ENCODE results near the gene GPR78.
"Not testable (repeated sequence)": the region's sequence is repeated elsewhere in the genome, so short reads cannot be mapped to it uniquely, and the experiment has no call there.

The GPR78 gene

DNA sequence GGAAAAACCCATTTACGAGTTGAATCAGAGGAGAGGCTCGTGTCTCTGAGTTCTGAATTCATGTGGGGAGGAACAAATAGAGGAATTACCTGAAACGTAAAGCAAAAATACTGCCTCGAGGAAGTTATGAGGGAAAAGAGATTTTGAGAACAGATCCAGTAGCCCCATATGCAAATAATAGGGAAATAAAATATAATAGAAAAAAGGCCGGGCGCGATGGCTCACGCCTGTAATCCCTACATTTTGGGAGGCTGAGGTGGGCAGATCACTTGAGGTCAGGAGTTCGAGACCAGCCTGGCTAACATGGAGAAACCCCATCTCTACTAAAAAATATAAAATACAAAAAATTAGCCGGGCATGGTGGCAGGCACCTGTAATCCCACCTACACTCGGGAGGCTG lies 54.6 kb downstream of the GPR78 start:
- CTCF ChIA-PET = not testable (repeated sequence)

DNA sequence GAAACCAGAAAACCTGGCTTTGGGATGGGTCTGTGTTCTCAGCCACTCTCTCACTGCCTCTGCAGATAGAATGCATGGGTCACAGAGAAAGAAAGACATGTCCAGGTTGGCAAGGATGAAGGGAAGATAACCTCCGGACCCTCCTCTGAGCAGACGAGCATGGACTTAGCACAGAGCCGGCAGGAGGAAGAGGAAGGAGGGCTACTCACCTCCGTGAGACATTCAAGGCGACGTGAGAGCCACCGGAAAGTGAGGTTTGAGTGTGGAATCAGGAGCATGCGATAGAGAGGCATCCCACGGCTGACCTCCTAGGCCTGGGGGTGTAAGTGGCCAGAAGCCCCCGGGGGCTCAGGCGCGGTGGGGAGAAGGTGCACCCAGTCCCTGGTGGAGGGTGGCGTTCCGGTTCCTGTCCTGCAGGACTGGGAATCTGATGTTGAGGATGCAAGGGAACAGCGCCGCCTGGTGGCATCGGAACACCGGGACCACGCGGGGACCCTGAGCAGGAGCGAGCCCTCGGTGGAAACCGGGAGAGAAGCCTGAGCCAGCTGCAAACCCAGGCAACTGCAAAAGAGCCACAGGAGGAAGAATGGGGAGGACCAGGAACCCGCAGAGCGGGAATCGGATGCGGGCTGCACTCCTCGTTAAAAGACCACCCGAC lies 55.8 kb downstream of the GPR78 start:
- H3K4me1 Mint-ChIP-seq, H3K36me3 Mint-ChIP-seq, H3K27ac Mint-ChIP-seq, H3K27me3 Mint-ChIP-seq, H3K9me3 Mint-ChIP-seq, H3K4me3 Mint-ChIP-seq, CTCF ChIA-PET, DNase-seq: not testable (repeated sequence)

More for the DNA sequence above, 54.6 kb downstream of the GPR78 start:
- H3K4me1 Mint-ChIP-seq, H3K27ac Mint-ChIP-seq, H3K4me3 Mint-ChIP-seq, H3K36me3 Mint-ChIP-seq, H3K9me3 Mint-ChIP-seq, H3K27me3 Mint-ChIP-seq, DNase-seq: not testable (repeated sequence)
